Breast epithelium (tissue), 4 donors: ENCODE results near the gene MTHFD1. TPM values are rescaled to one million over a fixed set of nuclear protein-coding genes. Genes with fewer than 3 reads are reported as not detected.

Experiments
- DNase-seq, 2 donors: peaks; one replicate each; pipeline ENCODE4 v3.0.0-alpha.2; 2019; ENCODE audit warnings: low spot score in 2 of 2
- H3K27ac ChIP-seq, 2 donors: fragments of 200-600 bp; sonication (generic) in 1 of 2; one replicate each; pipeline ENCODE4 v1.5.1; 2016 to 2019; ENCODE audit warnings: mild to moderate bottlenecking in 1 of 2
- H3K27me3 ChIP-seq, 2 donors: fragments of 200-600 bp; sonication (generic) in 1 of 2; one replicate each; pipeline versions ENCODE4 v1.5.1 to v1.6.0; 2017 to 2019; ENCODE audit warnings: control low read depth in 1 of 2, mild to moderate bottlenecking in 1 of 2
- H3K36me3 ChIP-seq: fragments of 200-600 bp; one replicate; pipeline ENCODE4 v1.5.1; 2019
- H3K4me1 ChIP-seq, 2 donors: fragments of 200-600 bp; sonication (generic); one replicate each; pipeline ENCODE4 v1.5.1; 2016 to 2019; ENCODE audit warnings: control low read depth in 1 of 2
- H3K4me3 ChIP-seq, 3 donors: fragments of 200-600 bp; sonication (generic); 1 replicate in 2 of 3; 2 replicates in 1 of 3; pipeline ENCODE4 v1.5.1; 2016 to 2019; ENCODE audit warnings: mild to moderate bottlenecking in 3 of 3, moderate library complexity in 2 of 3
- H3K9me3 ChIP-seq, 2 donors: fragments of 200-600 bp; sonication (generic) in 1 of 2; one replicate each; pipeline ENCODE4 v1.5.1; 2016 to 2019; ENCODE audit warnings: control low read depth in 1 of 2
- CTCF ChIP-seq, 3 donors: fragments of 450-650 bp; IDR thresholded peaks; one replicate each; pipeline ENCODE4 v1.5.1; 2016 to 2017; ENCODE audit warnings: antibody characterized with exemption in 3 of 3, mild to moderate bottlenecking in 3 of 3, moderate library complexity in 3 of 3
- POLR2A ChIP-seq: fragments of 450-650 bp; IDR thresholded peaks from one replicate; pipeline ENCODE4 v1.6.1; 2016; ENCODE audit warnings: antibody characterized with exemption, mild to moderate bottlenecking, moderate library complexity
- POLR2AphosphoS5 ChIP-seq, 3 donors: sonication (generic); formaldehyde crosslinking; IDR thresholded peaks; one replicate each; pipeline ENCODE4 v1.6.1; 2017; ENCODE audit warnings: antibody characterized with exemption in 3 of 3
- intact Hi-C: fragments of 100-400 bp; cut with DNase I; formaldehyde crosslinking; loops from one replicate; pipeline ENCODE4 v1.15.1; 2023; ENCODE audit warnings: low total_unique reads
- total RNA-seq, 3 donors: library from RNA; depleted of rRNA; stranded (reverse); fragments of >200 nt; gene quantifications; one replicate each; pipeline ENCODE4 v1.1.0, GENCODE V29; 2016

Gene MTHFD1
- total RNA-seq, 3 donors from 2014 or later: 48.5 to 126 (median 50.3) TPM

GRCh38 chr14:64476438-64476837 is 88.3 kb downstream of the MTHFD1 start:
- no peak for DNase-seq
- Histone ChIP-seq H3K27me3 (no peaks in the 10 kb centered on the region), H3K4me3 (no peak overlapping the region), H3K36me3 (no peaks in the 10 kb centered on the region), H3K4me1 (no peaks in the 10 kb centered on the region), H3K27ac (no peak overlapping the region), H3K9me3 (no peaks in the 10 kb centered on the region)
- TF ChIP-seq POLR2AphosphoS5 (IDR thresholded peaks at IDR 0.05) (no peak), CTCF (IDR thresholded peaks at IDR 0.05) (no peak), POLR2A (no peak)
- intact Hi-C loops: no loop called here

GRCh38 chr14:64478634-64479250 is 90.6 kb downstream of the MTHFD1 start:
- H3K27me3 ChIP-seq: no peaks in the 10 kb centered on the region
- TF ChIP-seq POLR2AphosphoS5 (IDR thresholded peaks at IDR 0.05) (no peak), CTCF (IDR thresholded peaks at IDR 0.05) (peak in 1 of 3 donors; percentile 33)
- no peaks in the 10 kb centered on the region for H3K36me3 ChIP-seq
- no peaks in the 10 kb centered on the region for H3K4me1 ChIP-seq
- intact Hi-C loops: no loop called here
- H3K9me3 ChIP-seq: no peaks in the 10 kb centered on the region
- no peak for DNase-seq
- H3K4me3 ChIP-seq: no peak overlapping the region
- no peak overlapping the region for H3K27ac ChIP-seq

GRCh38 chr14:64488590-64489099 is 100.5 kb downstream of the MTHFD1 start:
- H3K36me3 ChIP-seq: peaks cover 6% of the 10 kb centered on the region
- no peak overlapping the region for H3K27ac ChIP-seq
- H3K27me3 ChIP-seq: no peaks in the 10 kb centered on the region
- H3K4me3 ChIP-seq: no peak overlapping the region
- no peak for DNase-seq
- intact Hi-C loops: no loop called here
- no peaks in the 10 kb centered on the region for H3K9me3 ChIP-seq
- TF ChIP-seq POLR2A: no peak
- no peak for TF ChIP-seq CTCF (IDR thresholded peaks at IDR 0.05)
- TF ChIP-seq POLR2AphosphoS5 (IDR thresholded peaks at IDR 0.05): no peak
- H3K4me1 ChIP-seq: no peaks in the 10 kb centered on the region

GRCh38 chr14:64491637-64492036 is 103.5 kb downstream of the MTHFD1 start:
- intact Hi-C loops: no loop called here
- H3K4me3 ChIP-seq: no peak overlapping the region
- no peaks in the 10 kb centered on the region for H3K9me3 ChIP-seq
- TF ChIP-seq CTCF (IDR thresholded peaks at IDR 0.05) (no peak), POLR2A (no peak), POLR2AphosphoS5 (IDR thresholded peaks at IDR 0.05) (no peak)
- no peak for DNase-seq
- no peak overlapping the region for H3K27ac ChIP-seq
- peaks cover 2% of the 10 kb centered on the region for H3K36me3 ChIP-seq
- H3K4me1 ChIP-seq: no peaks in the 10 kb centered on the region
- no peaks in the 10 kb centered on the region for H3K27me3 ChIP-seq

- H3K27me3 ChIP-seq: no peaks in the 10 kb centered on the region
- no peaks in the 10 kb centered on the region for H3K9me3 ChIP-seq
- TF ChIP-seq POLR2AphosphoS5 (IDR thresholded peaks at IDR 0.05) (no peak), CTCF (IDR thresholded peaks at IDR 0.05) (no peak), POLR2A (no peak)
- DNase-seq: no peak
- H3K27ac ChIP-seq: no peak overlapping the region
- no peaks in the 10 kb centered on the region for H3K36me3 ChIP-seq
- no peak overlapping the region for H3K4me3 ChIP-seq
- intact Hi-C loops: no loop called here
- no peaks in the 10 kb centered on the region for H3K4me1 ChIP-seq
Observed at GRCh38 chr14:64493455-64493854, 105.3 kb downstream of the MTHFD1 start.
